DMS153 treated with DMSO at 0.1 percent for 48 hours (cell line): ENCODE measurements around the gene CFAP61.
"Not testable (repeated sequence)": the region's sequence is repeated elsewhere in the genome, so short reads cannot be mapped to it uniquely, and the experiment has no call there.

Experiments
- DNase-seq: peaks from one replicate; lab custom pipeline; 2025; ENCODE audit not compliant: unreplicated experiment; lab: John Stamatoyannopoulos, UW

Gene CFAP61

DNA sequence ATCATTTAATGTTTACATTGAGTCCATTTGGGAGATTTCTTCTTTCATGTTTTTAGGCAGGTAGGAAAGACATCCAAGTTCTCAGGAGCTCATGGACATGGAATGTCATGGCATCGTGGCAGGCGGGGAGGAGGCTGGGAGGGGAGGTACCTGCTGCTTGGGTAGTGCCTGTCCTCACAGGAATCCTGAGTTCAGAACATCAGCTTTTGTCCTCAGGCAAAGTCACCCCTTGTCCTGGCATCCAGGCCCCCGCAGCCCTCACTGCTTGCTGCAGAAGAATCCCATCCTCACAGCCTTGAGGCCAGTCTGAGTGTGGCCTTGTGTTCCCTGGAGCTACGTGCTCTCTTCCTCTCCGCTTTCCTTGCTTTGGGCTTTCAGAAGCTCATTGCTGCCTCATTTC is 157.4 kb downstream of the CFAP61 start:
- DNase-seq, result no peak

GRCh38 chr20:20210327-20210726 is 158.0 kb downstream of the CFAP61 start:
- DNase-seq, result no peak

DNA sequence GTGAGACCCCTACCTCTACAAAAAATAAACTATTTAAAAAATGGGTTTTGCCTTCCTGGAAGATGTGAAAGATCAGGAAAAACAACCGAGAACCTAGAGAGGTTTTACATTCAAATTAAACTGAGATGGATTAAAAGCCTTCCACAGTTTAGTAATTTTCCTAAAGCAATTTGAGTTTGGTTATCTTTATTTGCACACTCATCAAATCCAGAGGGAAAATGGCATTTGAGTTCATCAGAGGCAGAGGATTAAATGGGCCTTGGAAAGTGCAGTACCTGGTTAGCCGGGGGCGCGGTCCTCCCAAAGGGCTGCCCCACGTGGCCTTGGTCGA is 158.6 kb downstream of the CFAP61 start:
- DNase-seq, result no peak

DNA sequence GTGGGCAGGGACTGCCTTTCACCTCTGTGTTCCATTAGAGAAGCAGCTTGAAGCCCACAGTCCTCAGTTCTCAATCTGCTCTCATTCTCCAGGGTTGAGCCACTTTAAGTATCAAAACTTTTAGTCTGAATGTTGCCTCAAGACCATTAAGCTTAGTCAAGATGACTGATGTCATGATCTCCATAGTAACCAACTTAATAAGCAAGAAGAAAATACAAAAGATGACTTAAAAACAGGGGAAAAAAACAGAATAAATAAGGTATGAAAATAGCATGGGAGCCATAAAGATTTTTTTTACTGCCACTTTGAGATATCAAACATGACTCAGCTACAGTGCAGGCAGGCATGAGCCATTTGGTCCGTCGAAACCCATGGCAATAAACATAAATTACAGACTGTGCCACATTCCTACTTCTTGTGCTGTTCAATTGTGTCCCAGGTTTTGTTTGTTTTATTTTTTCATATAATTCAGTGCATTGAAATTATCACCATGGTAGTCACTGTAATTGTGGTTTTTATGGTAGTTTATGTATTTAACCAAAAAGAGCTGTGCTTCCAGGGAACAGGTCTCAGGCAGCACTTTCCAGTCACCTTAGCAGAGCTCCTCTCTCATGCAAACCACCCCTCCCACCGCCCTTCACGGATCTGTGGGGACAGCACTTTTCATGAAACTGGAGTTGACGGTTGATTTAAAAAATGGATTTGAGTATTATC is 159.1 kb downstream of the CFAP61 start:
- DNase-seq, result peak; percentile 78

GRCh38 chr20:20211988-20212518 is 159.7 kb downstream of the CFAP61 start:
- peak; percentile 64 for DNase-seq

DNA sequence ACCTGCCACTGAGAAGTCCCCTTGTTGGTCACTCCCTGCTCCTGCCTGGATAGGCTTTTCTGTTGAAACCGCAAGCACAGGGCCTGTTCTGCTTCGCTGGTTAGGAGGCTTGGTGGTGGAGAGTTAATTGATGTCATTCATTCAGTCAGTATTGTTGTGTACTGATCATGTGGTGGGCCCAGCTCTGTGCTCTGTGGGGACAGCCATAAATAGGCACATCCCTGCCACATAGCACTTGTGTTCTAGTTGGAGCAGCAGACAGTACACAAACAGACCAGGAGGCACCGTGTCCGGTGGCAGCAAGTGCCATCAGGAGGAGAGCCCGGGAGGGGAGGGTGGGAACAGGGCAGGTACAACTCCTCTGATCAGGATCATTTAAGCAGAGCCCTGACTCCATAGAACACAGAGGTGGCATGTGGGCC is 160.4 kb downstream of the CFAP61 start:
- DNase-seq, result peak; percentile 83

GRCh38 chr20:20213526-20214121 is 161.3 kb downstream of the CFAP61 start:
- no peak for DNase-seq

DNA sequence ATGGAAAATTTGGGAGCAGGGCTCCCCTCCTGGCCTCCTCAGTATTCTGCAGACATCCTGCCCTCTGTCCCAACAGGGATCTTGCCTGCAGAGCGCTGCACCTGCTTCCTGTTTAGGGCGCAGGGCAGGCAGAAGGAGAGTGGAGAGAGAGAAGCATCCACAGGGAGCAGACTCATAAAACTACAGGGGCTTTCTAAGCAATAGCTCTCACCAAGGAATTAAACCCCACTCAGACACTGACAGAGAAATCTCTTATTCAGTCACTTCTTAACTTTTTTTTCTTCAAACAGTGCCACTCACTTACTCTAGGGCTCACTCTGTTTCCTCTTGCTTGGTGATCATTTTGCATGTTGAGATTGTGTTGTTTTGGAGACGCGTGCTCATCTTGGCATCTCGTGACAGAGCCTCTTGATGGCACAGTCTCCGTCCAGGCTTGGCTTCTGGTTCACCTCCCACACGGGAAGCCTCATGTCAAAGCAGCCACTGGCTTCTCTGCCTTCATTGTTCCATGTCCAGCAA is 162.5 kb downstream of the CFAP61 start:
- peak; percentile 78 for DNase-seq

- peak; percentile 81 for DNase-seq
These were observed 163.8 kb downstream of the CFAP61 start for GRCh38 chr20:20215976-20216727.

DNA sequence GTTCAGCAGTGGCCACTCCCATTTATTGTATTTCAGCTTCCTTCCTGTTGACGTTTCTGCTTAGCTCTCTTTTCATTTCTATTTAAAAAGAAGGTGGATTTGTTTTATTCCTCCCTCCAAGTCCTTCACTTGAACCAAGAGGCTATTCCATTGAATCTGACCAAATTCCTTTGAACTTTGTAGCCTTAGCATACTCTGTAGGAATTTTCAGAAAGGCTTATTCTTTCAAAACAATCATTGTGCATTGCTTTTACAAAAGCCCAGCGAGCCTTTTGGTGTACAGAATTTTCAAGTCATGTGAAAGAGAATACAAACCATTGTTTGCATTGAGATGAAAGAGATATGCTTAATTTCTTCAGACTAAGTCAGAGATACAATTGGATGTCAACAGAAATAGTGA is 164.6 kb downstream of the CFAP61 start:
- DNase-seq, result peak; percentile 50

- DNase-seq, result no peak
These were observed 165.3 kb downstream of the CFAP61 start for GRCh38 chr20:20217621-20218020.

GRCh38 chr20:20218106-20218505 is 165.8 kb downstream of the CFAP61 start:
- DNase-seq, result not testable (repeated sequence)

DNA sequence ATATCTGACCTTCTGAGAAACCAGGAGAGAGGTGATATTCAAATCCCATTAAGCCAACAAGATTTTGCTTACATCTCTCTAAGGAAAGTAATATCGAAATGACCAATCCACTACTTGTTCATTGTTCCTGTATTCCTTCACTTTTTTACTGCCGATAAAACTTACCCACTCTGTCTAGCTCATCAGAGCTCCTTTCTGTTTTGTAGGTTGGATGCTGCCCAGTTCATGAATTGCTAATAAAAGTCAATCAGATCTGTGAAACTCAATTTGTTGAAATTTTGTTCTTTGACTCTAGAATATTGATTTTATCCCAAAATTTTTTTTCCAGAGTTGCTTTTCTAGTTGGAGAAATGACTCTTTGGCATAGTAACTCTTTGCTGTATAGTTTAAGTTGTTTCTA is 166.7 kb downstream of the CFAP61 start:
- no peak for DNase-seq

DNA sequence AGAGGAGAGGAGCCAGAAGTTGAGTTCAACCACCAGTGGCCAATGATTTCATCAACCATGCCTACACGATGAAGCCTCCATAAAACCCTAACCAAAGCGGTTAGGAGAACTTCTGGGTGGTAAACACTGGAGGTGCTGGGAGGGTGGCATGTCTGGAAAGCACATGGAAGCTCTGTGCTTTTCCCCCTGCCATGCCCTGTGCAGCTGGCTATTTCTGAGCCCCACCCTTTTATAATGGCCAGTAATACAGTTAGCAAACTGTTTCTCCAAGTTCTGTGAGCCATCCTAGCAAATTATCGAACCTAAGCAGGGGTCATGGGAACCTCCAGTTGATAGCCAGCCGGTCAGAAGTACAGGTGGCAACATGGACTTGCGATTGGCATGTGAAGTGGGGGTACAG is 167.8 kb downstream of the CFAP61 start:
- DNase-seq, result no peak

GRCh38 chr20:20223981-20224380 is 171.6 kb downstream of the CFAP61 start:
- no peak for DNase-seq

DNA sequence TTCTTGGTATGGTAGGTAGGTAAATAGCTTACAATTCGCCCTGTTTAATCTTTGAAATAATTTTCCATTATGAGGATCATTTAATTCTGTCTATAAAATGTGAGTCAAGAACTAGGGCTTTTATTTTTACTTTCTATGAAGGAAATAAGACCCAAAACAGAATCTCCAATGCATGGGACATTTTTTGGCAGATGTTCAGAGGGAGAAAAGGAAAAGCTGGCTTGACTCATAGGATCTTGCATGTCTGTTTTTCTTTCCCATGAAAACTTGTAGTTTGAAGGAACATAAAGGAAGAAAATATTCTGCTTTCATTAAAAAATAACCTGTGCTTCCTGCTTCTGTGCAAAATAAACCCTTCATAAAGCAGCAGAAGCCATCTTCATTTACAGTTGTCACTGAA is 172.5 kb downstream of the CFAP61 start:
- no peak for DNase-seq

GRCh38 chr20:20225325-20226043 is 173.2 kb downstream of the CFAP61 start:
- DNase-seq, result peak; percentile 84

DNA sequence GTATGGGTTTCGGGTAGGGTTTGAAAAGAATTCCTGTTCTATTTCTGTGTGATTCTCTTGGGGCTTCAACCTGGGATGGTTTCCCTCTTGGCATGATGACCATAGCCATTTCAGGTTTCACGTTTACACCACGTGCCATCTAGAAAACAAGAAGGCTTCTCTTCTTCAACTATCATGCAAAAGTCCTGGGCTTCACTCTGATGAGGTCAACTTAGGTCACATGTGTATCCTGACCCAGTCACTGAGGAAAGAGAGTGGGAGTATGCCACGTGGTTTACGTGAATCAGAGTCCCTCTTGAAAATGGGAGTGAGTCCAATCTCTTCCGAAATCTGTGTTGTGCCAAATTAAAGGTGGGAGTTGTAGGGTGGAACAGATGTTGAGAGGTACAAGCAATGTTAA is 174.2 kb downstream of the CFAP61 start:
- DNase-seq, result no peak

DNA sequence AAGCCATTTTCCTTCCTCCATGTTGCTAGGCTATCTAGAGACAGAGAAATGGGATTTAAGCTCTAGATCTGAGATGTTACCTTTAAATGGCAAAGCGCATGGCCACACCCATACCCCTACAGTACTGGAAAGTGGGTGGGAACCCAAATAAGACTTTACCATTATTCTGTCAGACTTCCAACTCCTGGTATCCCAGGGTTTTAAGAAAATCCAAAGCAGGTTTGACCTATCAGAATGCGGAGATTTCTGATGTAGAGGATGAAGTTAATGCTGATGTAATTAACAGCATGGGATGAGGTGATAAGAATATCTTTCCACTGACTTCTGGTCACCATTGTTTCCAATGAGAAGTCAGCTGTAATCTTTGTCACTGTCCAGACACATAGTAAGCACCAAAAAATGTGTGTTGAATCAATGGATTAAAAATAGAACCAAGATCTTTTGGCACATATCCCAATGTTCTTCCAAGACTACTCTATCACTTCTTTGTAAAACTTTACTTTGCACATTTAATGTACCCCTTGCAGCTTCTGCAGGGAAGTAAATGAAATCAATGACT is 174.8 kb downstream of the CFAP61 start:
- DNase-seq, result no peak

GRCh38 chr20:20228351-20228750 is 176.0 kb downstream of the CFAP61 start:
- DNase-seq, result no peak

- DNase-seq, result no peak
These were observed 177.3 kb downstream of the CFAP61 start for GRCh38 chr20:20229595-20229994.
